Activated T-helper 1 cell treated with anti-CD3 and anti-CD28 coated beads, Interleukin-12 subunit alpha, Interleukin-12 subunit beta, Interleukin-2, Interleukin-4 antibody, amounts not matched to agents 30 ng/mL and 10 ng/mL and 1 ng/mL, durations not matched to agents 14 hours and 24 hours and 36 hours (primary cell): Measurements from ENCODE around the gene EQTN. TPM values are rescaled to one million over a fixed set of nuclear protein-coding genes. Genes with fewer than 3 reads are reported as not detected.
"Not testable (repeated sequence)": the region's sequence is repeated elsewhere in the genome, so short reads cannot be mapped to it uniquely, and the experiment has no call there.

Source experiments
- DNase-seq: peaks from one replicate; pipeline ENCODE4 v3.0.0; 2021; ENCODE audit warnings: low spot score
- H3K27ac Mint-ChIP-seq: one replicate; pipeline ENCODE4 v1.8.0; 2021; ENCODE audit warnings: mild to moderate bottlenecking, mixed read lengths
- H3K27me3 Mint-ChIP-seq: one replicate; pipeline ENCODE4 v1.8.0; 2022; ENCODE audit warnings: mild to moderate bottlenecking, moderate library complexity, mixed read lengths; ENCODE audit not compliant: insufficient read depth
- H3K36me3 Mint-ChIP-seq: one replicate; pipeline ENCODE4 v1.8.0; 2021; ENCODE audit warnings: low read depth, mixed read lengths
- H3K4me1 Mint-ChIP-seq: one replicate; pipeline ENCODE4 v1.8.0; 2021; ENCODE audit warnings: low read depth, mixed read lengths
- H3K4me3 Mint-ChIP-seq: one replicate; pipeline ENCODE4 v1.8.0; 2021; ENCODE audit warnings: mild to moderate bottlenecking, moderate library complexity, mixed read lengths
- H3K9me3 Mint-ChIP-seq: one replicate; pipeline ENCODE4 v1.8.0; 2021; ENCODE audit warnings: mixed read lengths
- intact Hi-C: fragments of 100-400 bp; cut with micrococcal nuclease; formaldehyde crosslinking; loops from one replicate; pipeline ENCODE4 v1.15.1; 2024
- total RNA-seq: library from RNA; stranded (reverse); gene quantifications from 2 replicates; pipeline ENCODE4 v1.2.3, GENCODE V29; 2022

Gene EQTN
- total RNA-seq, 1 donor from 2014 or later: not detected

DNA sequence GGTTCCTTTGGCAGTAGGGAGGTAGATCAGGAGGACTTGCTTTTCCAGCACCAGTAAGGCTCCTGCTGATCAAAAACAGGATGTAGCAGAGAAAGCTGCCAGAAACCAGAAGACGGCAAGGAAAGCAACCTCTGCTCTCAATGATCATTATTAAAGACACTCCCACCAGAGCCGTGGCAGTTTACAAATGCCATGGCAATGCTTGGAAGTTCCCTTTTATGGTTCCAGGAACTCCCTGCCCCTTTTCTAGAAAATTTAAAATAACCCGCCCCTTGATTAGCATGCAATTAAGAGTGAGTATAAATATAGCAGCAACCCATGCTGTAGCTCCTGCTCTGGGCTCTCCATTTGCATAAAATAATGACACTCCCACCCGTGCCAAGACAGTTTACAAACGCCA is 16.1 kb downstream of the EQTN start:
- no peak overlapping the region for H3K27ac Mint-ChIP-seq
- peaks cover 6% of the 10 kb centered on the region for H3K27me3 Mint-ChIP-seq
- DNase-seq: no peak
- intact Hi-C loops: no loop called here
- peaks cover 10% of the 10 kb centered on the region for H3K4me1 Mint-ChIP-seq
- H3K4me3 Mint-ChIP-seq: no peak overlapping the region
- no peaks in the 10 kb centered on the region for H3K36me3 Mint-ChIP-seq
- no peaks in the 10 kb centered on the region for H3K9me3 Mint-ChIP-seq

DNA sequence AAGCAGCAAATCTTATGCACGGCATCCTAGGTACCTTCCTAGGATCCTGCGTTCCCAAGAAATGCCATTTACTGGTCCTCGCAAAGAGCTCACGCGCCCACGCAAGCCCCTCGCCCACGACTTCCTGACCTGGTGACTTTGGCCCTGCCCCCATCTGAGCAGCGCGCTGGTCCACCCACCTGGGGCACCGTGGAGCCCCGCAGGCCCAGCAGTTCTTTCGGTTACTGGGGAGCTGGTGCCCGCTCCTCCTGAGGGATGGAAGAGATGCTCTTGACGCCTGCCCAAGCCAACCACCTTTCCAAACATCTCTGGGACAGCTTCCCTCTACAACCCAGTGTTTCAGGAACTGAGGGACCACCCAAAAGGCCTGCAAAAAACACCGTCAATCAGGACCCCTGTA is 16.7 kb downstream of the EQTN start:
- DNase-seq: no peak
- H3K9me3 Mint-ChIP-seq: no peaks in the 10 kb centered on the region
- intact Hi-C loops: no loop called here
- peaks cover 6% of the 10 kb centered on the region for H3K27me3 Mint-ChIP-seq
- no peaks in the 10 kb centered on the region for H3K36me3 Mint-ChIP-seq
- H3K4me1 Mint-ChIP-seq: peaks cover 10% of the 10 kb centered on the region
- H3K4me3 Mint-ChIP-seq: no peak overlapping the region
- H3K27ac Mint-ChIP-seq: no peak overlapping the region

DNA sequence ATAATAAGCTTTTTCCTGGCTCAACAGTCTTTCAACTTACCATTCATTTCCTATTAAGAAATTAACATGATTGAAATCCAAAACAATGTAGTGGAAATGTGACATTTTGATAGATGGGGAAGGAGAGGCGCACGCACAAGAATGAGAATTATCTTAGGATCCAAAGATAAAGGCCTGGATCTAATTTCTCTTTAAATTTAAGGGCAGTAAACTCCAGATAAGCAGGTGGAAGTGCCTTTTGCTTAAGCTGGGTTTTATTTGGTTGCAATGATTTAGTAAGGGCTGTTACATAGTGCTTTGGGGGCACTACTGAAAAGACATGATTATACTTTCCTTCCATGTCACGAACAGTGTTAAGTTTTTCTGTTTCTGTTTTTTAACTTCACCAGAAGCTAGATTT is 17.3 kb downstream of the EQTN start:
- H3K27me3 Mint-ChIP-seq: peaks cover 6% of the 10 kb centered on the region
- DNase-seq: no peak
- H3K27ac Mint-ChIP-seq: no peak overlapping the region
- no peak overlapping the region for H3K4me3 Mint-ChIP-seq
- peaks cover 10% of the 10 kb centered on the region for H3K4me1 Mint-ChIP-seq
- no peaks in the 10 kb centered on the region for H3K36me3 Mint-ChIP-seq
- no peaks in the 10 kb centered on the region for H3K9me3 Mint-ChIP-seq
- intact Hi-C loops: loop anchor here (5.0 kb wide), 1 partner anchor 387 kb away; the partner anchor contains the start of gene CAAP1

DNA sequence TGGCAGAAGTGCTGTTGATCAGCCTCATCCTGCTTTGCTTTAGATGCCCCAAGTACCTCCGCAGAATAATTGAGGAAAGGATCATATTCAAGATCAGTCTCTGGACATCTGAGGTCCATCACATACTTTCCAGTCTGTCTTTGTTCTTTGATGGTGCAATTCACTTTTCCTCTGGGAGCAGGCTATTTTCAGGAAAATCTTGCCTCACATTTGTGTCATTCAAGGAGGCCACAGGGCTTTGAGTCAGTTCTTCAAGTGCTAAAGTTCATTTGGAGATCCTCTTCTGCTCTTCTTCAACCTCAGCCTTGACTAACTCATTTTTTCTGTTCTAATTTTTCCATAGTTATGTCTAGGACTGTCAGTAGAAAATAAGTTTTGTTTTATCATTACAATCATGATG is 18.6 kb downstream of the EQTN start:
- intact Hi-C loops: loop anchor here (5.0 kb wide), 1 partner anchor 386 kb away; the partner anchor contains the start of gene CAAP1
- H3K4me3 Mint-ChIP-seq: no peak overlapping the region
- H3K4me1 Mint-ChIP-seq: peaks cover 10% of the 10 kb centered on the region
- no peak overlapping the region for H3K27ac Mint-ChIP-seq
- H3K27me3 Mint-ChIP-seq: peaks cover 6% of the 10 kb centered on the region
- no peaks in the 10 kb centered on the region for H3K36me3 Mint-ChIP-seq
- no peaks in the 10 kb centered on the region for H3K9me3 Mint-ChIP-seq
- no peak for DNase-seq

DNA sequence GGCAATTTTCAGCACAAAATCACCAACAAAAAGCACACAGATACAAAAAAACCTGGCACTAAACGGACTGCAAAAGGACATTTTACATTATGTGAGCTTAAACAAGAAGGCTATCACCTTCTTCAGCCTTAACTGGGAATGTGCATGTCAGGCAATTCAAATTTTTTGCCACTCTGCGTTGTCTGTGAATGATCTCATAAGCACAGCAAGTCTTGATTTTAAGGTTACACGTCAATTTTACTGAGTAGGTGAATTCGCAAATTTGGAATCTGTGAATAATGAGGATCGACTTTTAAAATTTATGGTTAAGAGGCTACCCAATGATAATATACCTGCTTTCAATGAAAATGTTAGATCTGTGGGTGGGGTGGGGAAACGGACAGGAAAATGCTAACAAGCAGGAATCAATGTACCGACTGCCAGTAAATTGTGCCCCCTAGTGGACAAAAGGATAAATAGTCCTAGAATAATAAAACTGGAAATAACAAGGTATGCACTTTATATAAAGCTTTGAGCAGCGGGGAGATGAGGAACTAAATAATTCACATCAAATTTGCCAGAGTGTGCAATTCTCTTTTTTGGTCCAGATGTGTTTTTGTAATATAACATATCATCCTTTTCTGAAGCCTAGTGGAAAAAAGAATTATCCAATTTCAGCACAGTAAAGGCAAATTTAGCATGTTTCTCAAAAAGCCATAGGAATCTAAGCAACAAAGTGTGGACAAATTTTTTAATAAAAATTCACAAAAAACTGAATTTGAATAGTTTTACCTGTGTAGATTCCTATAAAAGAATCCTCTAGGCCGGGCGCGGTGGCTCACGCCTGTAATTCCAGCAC is 20.5 kb downstream of the EQTN start:
- Mint-ChIP-seq H3K27ac (no peak overlapping the region), H3K4me1 (peaks cover 8% of the 10 kb centered on the region), H3K27me3 (peaks cover 11% of the 10 kb centered on the region), H3K36me3 (no peaks in the 10 kb centered on the region), H3K9me3 (no peaks in the 10 kb centered on the region), H3K4me3 (no peak overlapping the region)
- intact Hi-C loops: loop anchor here (1.0 to 5.0 kb wide), 2 partner anchors 242 to 384 kb away; partner anchors contain the start of gene CAAP1
- DNase-seq: no peak

DNA sequence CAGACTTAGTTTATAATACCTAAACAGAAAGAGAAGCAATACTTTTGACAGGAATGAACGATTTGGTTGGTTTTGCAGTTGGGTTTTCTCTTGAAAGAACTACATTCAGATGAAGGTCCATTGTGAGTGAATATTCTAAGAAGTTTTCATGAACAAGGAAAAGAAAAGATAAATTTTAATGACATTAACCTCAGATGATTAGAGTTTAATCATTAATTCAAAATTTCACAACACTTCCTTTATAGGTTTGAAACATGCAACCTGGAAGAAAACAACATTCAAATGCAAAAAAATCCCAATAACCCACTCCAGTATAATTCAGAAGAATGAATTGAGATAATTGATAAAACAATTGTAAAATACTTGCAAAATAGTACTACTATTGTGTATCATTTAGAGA is 23.8 kb downstream of the EQTN start:
- Mint-ChIP-seq H3K9me3 (no peaks in the 10 kb centered on the region), H3K36me3 (no peaks in the 10 kb centered on the region), H3K4me1 (no peaks in the 10 kb centered on the region), H3K27me3 (peaks cover 7% of the 10 kb centered on the region), H3K4me3 (no peak overlapping the region), H3K27ac (no peak overlapping the region)
- intact Hi-C loops: no loop called here
- DNase-seq: no peak

DNA sequence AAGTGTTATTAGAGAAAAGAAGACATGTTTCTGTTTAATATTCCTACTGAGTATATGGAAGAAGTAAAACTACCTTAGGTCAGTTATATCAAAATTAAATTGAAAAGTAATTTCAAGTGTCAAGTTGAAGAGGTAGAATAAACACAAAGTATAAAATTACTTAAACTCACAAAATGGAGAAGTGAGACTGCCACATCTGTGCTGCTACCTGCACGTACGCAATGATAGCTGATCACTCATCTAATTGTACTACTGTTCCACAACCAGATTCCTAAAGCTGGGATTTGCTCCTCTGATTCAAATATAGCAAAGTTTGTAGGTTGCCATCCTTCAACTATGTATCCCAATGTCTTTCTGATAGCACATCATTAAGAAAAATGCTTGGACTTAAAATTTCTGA is 24.8 kb downstream of the EQTN start:
- intact Hi-C loops: no loop called here
- no peaks in the 10 kb centered on the region for H3K4me1 Mint-ChIP-seq
- H3K27me3 Mint-ChIP-seq: peaks cover 7% of the 10 kb centered on the region
- H3K9me3 Mint-ChIP-seq: no peaks in the 10 kb centered on the region
- H3K36me3 Mint-ChIP-seq: no peaks in the 10 kb centered on the region
- no peak overlapping the region for H3K27ac Mint-ChIP-seq
- DNase-seq: no peak
- H3K4me3 Mint-ChIP-seq: no peak overlapping the region

DNA sequence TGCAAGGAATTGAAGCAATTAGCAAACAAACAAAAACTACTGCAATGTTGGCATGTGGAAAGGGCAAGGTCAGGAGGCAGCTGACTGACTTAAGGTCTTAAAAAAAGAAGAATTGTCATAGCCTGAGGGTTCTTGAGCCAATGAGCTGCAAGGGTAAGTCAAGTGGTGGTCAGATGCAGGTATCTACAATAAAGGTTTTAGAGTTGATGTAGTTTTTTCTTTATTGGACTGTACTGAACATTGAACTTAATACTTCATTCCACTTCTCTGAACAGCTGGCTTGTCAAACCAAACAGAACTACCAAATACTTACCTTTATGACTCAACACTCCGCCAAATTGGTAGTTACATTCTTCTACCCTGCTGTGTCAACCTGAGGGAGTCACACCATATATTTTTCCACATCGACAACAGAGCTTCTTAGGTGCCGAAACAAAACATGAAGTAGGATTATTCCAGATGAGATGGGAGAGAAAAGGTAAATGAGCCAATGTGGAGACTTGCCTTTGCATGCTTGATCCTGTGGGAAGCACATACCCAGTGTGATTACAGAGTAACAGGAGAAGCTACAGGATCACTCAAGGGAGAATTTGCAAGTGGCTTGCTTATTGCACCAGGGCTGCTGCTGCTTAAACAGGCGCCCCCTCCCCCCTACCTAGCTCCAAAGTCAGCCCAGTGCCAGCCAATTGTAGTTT is 35.3 kb downstream of the EQTN start:
- H3K27ac Mint-ChIP-seq: no peak overlapping the region
- H3K4me3 Mint-ChIP-seq: no peak overlapping the region
- intact Hi-C loops: no loop called here
- no peak for DNase-seq
- no peaks in the 10 kb centered on the region for H3K4me1 Mint-ChIP-seq
- H3K9me3 Mint-ChIP-seq: no peaks in the 10 kb centered on the region
- H3K27me3 Mint-ChIP-seq: peaks cover 2% of the 10 kb centered on the region
- no peaks in the 10 kb centered on the region for H3K36me3 Mint-ChIP-seq

DNA sequence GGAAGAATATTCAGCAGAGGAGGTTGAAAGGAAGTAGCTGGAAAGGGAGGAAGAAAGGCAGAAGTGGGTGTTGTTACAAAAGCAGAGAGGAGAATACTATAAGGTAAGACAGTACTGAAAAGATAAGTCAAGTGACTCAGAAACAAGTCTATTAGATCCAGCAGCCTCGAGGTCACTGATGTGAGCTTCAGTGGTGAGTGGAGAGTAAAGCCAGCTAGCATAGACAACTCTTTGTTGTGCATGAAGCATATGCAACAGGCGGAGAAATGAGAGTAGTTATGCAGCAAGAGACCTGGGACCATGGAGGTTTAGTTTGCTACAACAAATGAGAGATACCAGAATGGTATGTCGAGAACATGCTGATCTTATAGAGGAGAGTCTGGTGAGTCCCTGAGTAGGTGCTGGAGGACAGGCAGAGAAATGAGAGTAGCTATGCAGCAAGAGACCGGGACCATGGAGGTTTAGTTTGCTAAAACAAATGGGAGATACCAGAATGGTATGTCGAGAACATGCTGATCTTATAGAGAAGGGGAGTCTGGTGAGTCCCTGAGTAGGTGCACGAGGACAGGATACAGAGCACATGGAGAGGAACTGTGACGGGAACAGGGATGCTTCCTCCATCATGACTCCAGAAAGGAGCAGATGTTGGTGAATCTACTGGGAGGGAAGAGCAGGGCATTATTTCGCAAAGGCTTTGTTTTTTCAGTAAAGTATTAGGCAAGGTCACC is 36.0 kb downstream of the EQTN start:
- Mint-ChIP-seq H3K27me3 (peaks cover 2% of the 10 kb centered on the region), H3K4me3 (no peak overlapping the region), H3K9me3 (no peaks in the 10 kb centered on the region), H3K4me1 (no peaks in the 10 kb centered on the region), H3K36me3 (no peaks in the 10 kb centered on the region), H3K27ac (no peak overlapping the region)
- intact Hi-C loops: no loop called here
- DNase-seq: no peak

DNA sequence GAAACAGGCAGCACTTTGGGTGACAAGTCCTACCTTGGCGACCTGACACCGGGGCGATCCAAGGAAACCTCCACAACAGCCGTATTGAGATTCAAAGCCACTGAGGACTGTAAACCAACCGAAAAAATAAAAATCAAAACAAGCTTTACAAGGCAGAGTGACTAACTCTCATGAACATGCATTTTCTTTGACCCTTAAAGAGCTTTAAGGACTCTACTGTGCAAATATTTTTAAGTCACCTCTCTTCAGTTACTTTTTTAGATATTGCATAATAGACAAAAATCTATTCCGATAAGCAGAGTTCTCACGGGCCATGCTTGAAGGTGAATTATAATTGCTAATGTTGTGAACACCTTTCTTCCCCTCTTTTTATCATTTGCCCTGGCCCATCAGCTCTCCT is 38.3 kb downstream of the EQTN start:
- Mint-ChIP-seq H3K4me3 (no peak overlapping the region), H3K36me3 (no peaks in the 10 kb centered on the region), H3K27ac (no peak overlapping the region), H3K4me1 (no peaks in the 10 kb centered on the region), H3K9me3 (no peaks in the 10 kb centered on the region), H3K27me3 (peaks cover 2% of the 10 kb centered on the region)
- no peak for DNase-seq
- intact Hi-C loops: no loop called here

DNA sequence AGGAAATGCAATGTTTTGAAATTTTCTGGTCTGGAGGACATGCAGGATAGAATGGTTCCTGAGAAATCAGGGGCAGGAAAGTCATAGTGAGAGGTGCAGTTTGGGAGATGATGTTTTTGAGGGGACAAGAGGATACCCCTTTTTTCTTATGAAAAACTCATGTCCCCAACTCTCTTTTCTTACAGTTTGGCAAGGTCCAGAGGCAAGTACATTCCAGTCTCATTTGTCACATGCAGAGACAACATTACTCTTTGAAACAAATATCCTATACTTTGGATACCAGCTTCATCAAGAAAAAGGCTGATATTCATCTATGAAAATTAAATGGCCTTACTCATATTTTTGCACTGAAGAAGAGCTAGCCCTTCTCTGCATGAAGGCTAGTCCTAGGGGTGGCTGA is 48.2 kb downstream of the EQTN start:
- peaks cover 2% of the 10 kb centered on the region for H3K27me3 Mint-ChIP-seq
- H3K4me3 Mint-ChIP-seq: no peak overlapping the region
- H3K27ac Mint-ChIP-seq: no peak overlapping the region
- H3K9me3 Mint-ChIP-seq: no peaks in the 10 kb centered on the region
- no peaks in the 10 kb centered on the region for H3K36me3 Mint-ChIP-seq
- intact Hi-C loops: no loop called here
- no peak for DNase-seq
- no peaks in the 10 kb centered on the region for H3K4me1 Mint-ChIP-seq

DNA sequence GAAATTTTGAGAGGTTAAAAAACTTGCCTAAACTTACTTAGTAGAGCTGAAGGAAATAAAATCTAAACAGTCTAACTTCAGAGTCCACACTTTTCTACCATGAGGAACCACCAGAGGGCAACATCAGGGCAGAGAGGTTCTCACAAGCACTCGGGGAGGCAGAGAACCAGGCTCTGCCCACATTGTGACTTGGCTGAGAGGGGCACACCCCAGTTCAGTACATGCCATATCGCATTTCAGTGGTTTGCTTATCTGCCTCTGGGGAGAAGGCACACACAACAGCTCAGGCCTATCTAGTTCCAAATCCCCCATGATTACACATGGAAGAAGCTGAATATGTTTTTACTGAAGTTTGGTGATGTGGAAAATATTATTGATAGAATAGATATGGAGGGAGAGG is 49.2 kb downstream of the EQTN start:
- peaks cover 2% of the 10 kb centered on the region for H3K27me3 Mint-ChIP-seq
- no peaks in the 10 kb centered on the region for H3K4me1 Mint-ChIP-seq
- no peak for DNase-seq
- H3K27ac Mint-ChIP-seq: no peak overlapping the region
- no peak overlapping the region for H3K4me3 Mint-ChIP-seq
- H3K9me3 Mint-ChIP-seq: no peaks in the 10 kb centered on the region
- intact Hi-C loops: no loop called here
- H3K36me3 Mint-ChIP-seq: no peaks in the 10 kb centered on the region

DNA sequence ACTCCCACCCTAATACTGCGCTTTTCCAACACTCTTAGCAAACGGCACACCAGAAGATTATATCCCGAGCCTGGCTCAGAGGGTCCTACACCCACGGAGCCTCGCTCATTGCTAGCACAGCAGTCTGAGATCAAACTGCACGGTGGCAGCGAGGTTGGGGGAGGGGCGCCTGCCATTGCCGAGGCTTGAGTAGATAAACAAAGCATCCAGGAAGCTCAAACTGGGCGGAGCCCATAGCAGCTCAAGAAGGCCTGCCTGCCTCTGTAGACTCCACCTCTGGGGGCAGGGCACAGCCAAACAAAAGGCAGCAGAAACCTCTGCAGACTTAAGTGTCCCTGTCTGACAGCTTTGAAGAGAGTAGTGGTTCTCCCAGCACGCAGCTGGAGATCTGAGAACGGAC is 57.3 kb downstream of the EQTN start:
- H3K27me3 Mint-ChIP-seq, H3K36me3 Mint-ChIP-seq, intact Hi-C loops, H3K4me1 Mint-ChIP-seq, H3K27ac Mint-ChIP-seq, H3K9me3 Mint-ChIP-seq, DNase-seq, H3K4me3 Mint-ChIP-seq: not testable (repeated sequence)
